Nephron progenitor cell (in vitro differentiated cells): Measurements from ENCODE around the gene CRTC2.
"Not testable (repeated sequence)": the region's sequence is repeated elsewhere in the genome, so short reads cannot be mapped to it uniquely, and the experiment has no call there.

Source experiments
- DNase-seq: peaks from one replicate; pipeline ENCODE4 v3.0.0; 2021
- H3K27ac Mint-ChIP-seq: 2 replicates; pipeline ENCODE4 v1.8.0; 2021; ENCODE audit warnings: mild to moderate bottlenecking, moderate library complexity, mixed read lengths
- H3K27me3 Mint-ChIP-seq: 2 replicates; pipeline ENCODE4 v1.8.0; 2021; ENCODE audit warnings: mild to moderate bottlenecking, low read depth, mixed read lengths; ENCODE audit not compliant: poor library complexity
- H3K36me3 Mint-ChIP-seq: 2 replicates; pipeline ENCODE4 v1.8.0; 2021; ENCODE audit warnings: low read depth, mixed read lengths
- H3K4me1 Mint-ChIP-seq: 2 replicates; pipeline ENCODE4 v1.8.0; 2021; ENCODE audit warnings: mixed read lengths
- H3K4me3 Mint-ChIP-seq: 2 replicates; pipeline ENCODE4 v1.8.0; 2021; ENCODE audit warnings: mild to moderate bottlenecking, moderate library complexity, mixed read lengths
- H3K9me3 Mint-ChIP-seq: 2 replicates; pipeline ENCODE4 v1.8.0; 2021; ENCODE audit warnings: mild to moderate bottlenecking, moderate library complexity, mixed read lengths
- CTCF ChIP-seq: fragments of 200-600 bp; sonication (generic); IDR thresholded peaks from 2 replicates; pipeline ENCODE4 v1.5.0; 2021; ENCODE audit warnings: antibody characterized with exemption

Gene CRTC2

GRCh38 chr1:153919876-153920852, 38.2 kb downstream of the CRTC2 start:
- Mint-ChIP-seq H3K4me3 (peak overlapping the region; percentile 93), H3K9me3 (no peaks in the 10 kb centered on the region), H3K27me3 (no peaks in the 10 kb centered on the region), H3K4me1 (peaks cover 49% of the 10 kb centered on the region), H3K27ac (peak overlapping the region; percentile 89), H3K36me3 (peaks cover 13% of the 10 kb centered on the region)
- DNase-seq = no peak
- TF ChIP-seq CTCF = no peak

- H3K4me1 Mint-ChIP-seq = peaks cover 37% of the 10 kb centered on the region
- DNase-seq = no peak
- H3K9me3 Mint-ChIP-seq = peaks cover 9% of the 10 kb centered on the region
- peaks cover 25% of the 10 kb centered on the region for H3K36me3 Mint-ChIP-seq
- no peak overlapping the region for H3K27ac Mint-ChIP-seq
- peaks cover 3% of the 10 kb centered on the region for H3K27me3 Mint-ChIP-seq
- TF ChIP-seq CTCF = no peak
- H3K4me3 Mint-ChIP-seq = no peak overlapping the region
These were observed 42.1 kb downstream of the CRTC2 start for GRCh38 chr1:153916297-153916696.

- Mint-ChIP-seq H3K36me3 (peaks cover 47% of the 10 kb centered on the region), H3K4me1 (no peaks in the 10 kb centered on the region), H3K27me3 (peaks cover 3% of the 10 kb centered on the region), H3K4me3 (no peak overlapping the region), H3K9me3 (peaks cover 22% of the 10 kb centered on the region), H3K27ac (no peak overlapping the region)
- no peak for TF ChIP-seq CTCF
- DNase-seq = no peak
These were observed 46.1 kb downstream of the CRTC2 start for GRCh38 chr1:153912349-153912748.

- DNase-seq, H3K27me3 Mint-ChIP-seq, H3K4me3 Mint-ChIP-seq, H3K4me1 Mint-ChIP-seq, H3K27ac Mint-ChIP-seq: not testable (repeated sequence)
- Mint-ChIP-seq H3K36me3 (peaks cover 51% of the 10 kb centered on the region), H3K9me3 (peaks cover 37% of the 10 kb centered on the region)
These were observed 47.9 kb downstream of the CRTC2 start for GRCh38 chr1:153910560-153910959.

- TF ChIP-seq CTCF = no peak
- DNase-seq = no peak
- H3K9me3 Mint-ChIP-seq = peaks cover 40% of the 10 kb centered on the region
- H3K27ac Mint-ChIP-seq = no peak overlapping the region
- no peaks in the 10 kb centered on the region for H3K4me1 Mint-ChIP-seq
- H3K4me3 Mint-ChIP-seq = no peak overlapping the region
- H3K36me3 Mint-ChIP-seq = peaks cover 74% of the 10 kb centered on the region
- peaks cover 3% of the 10 kb centered on the region for H3K27me3 Mint-ChIP-seq
These were observed 50.3 kb downstream of the CRTC2 start for GRCh38 chr1:153908071-153908470.

- H3K36me3 Mint-ChIP-seq = peaks cover 76% of the 10 kb centered on the region
- no peaks in the 10 kb centered on the region for H3K4me1 Mint-ChIP-seq
- H3K9me3 Mint-ChIP-seq = peaks cover 39% of the 10 kb centered on the region
- H3K27ac Mint-ChIP-seq = no peak overlapping the region
- no peak for TF ChIP-seq CTCF
- DNase-seq = no peak
- peaks cover 3% of the 10 kb centered on the region for H3K27me3 Mint-ChIP-seq
- H3K4me3 Mint-ChIP-seq = no peak overlapping the region
These were observed 51.3 kb downstream of the CRTC2 start for GRCh38 chr1:153907134-153907533.
